ENCODE measurements around the gene LSP1.

DNA sequence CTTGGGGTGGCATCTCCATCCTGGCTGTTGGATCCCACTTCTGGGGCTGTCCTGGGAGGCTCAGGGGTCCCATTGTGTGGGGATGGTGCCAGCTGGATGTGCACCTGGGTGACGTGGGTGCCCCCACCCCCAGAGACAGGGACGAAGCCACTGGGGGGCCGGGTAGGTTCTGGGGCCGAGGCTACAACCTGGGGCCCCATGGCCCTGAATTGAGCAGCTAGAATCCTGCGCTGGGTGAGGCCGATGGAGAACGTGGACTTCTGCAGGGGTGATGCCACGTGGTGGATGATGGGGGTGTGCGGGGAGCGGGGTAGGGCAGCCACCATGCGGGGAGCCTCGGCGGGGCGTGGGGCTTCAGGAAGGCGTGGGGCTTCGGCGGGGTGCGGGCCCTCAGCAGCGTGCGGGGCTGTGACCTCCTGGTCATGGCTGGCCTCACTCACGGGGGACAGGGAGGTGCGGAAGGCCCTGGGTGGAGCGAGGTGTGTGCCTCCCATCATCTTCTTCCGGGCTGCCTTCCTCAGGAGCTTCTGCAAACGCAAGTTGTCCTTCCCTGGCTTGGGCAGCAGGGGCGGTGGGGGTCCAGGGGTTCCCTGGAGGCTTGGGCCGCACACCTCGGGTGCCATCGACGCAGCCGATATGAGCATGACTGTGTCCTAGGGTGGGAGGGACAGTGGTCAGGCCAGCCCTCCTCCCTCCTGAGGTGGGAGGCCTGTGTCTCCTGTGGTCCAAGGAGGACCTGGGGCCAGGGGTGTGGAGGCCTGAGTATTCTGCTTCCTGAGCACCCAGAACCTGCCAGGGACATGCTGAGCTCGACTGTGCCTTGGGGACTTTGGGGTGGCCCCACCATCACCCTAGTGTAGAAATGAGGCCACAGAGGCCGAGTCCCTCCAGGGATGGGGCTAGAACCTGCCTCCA lies 37.3 kb downstream of the LSP1 start:
- TF ChIP-seq, protein P1, sequence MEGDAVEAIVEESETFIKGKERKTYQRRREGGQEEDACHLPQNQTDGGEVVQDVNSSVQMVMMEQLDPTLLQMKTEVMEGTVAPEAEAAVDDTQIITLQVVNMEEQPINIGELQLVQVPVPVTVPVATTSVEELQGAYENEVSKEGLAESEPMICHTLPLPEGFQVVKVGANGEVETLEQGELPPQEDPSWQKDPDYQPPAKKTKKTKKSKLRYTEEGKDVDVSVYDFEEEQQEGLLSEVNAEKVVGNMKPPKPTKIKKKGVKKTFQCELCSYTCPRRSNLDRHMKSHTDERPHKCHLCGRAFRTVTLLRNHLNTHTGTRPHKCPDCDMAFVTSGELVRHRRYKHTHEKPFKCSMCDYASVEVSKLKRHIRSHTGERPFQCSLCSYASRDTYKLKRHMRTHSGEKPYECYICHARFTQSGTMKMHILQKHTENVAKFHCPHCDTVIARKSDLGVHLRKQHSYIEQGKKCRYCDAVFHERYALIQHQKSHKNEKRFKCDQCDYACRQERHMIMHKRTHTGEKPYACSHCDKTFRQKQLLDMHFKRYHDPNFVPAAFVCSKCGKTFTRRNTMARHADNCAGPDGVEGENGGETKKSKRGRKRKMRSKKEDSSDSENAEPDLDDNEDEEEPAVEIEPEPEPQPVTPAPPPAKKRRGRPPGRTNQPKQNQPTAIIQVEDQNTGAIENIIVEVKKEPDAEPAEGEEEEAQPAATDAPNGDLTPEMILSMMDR (conservative IDR thresholded peaks at IDR 0.05), result no peak
- no peak for TF ChIP-seq ZFX (IDR thresholded peaks at IDR 0.05)
